ENCODE results near the gene GNB3. TPM values are rescaled to one million over a fixed set of nuclear protein-coding genes. Genes with fewer than 3 reads are reported as not detected.

The GNB3 gene
- total and polyA plus RNA-seq, 4 donors: 1.2 to 3.3 (median 1.7) TPM

GRCh38 chr12:6821591-6822425, 18.9 kb upstream of the GNB3 start, which contains the start of gene GPR162:
GPR162 (plus strand) TSS chr12:6821821; CDS start chr12:6823899, 2,078 bp downstream.
- TF ChIP-seq CTCF (IDR thresholded peaks at IDR 0.05; ENCODE audit: control extremely low read depth, extremely low read depth): no peak
- 2 to 3% methylated on average over 25 to 28 of the region's 28 CpGs for WGBS, 2 donors
- ATAC-seq (ENCODE audit: insufficient read depth, low FRiP score) (no peak), DNase-seq (peak; percentile 84 to 89 (median 85))
- peaks cover 0 to 4% (median 0%) of the 10 kb centered on the region in 4 donors for H3K9me3 ChIP-seq (ENCODE audit: control insufficient read depth in 4 of 4, insufficient read depth in 3 of 4, low read length in 3 of 4)
- peaks cover 0 to 12% (median 3%) of the 10 kb centered on the region in 3 donors for H3K27me3 ChIP-seq (ENCODE audit: control insufficient read depth in 3 of 3, insufficient read depth in 3 of 3, low read length in 2 of 3)
- H3K27ac ChIP-seq (ENCODE audit: low read depth in 1 of 2, low read length in 1 of 2): peak within 1 kb of the TSS in 1 of 2 donors; percentile 57
- H3K4me3 ChIP-seq: peak within 1 kb of the TSS; percentile 29
- peaks cover 0 to 22% (median 9%) of the 10 kb centered on the region in 5 donors for H3K4me1 ChIP-seq (ENCODE audit: control insufficient read depth in 5 of 5, insufficient read depth in 5 of 5, low read length in 5 of 5)
- H3K9ac ChIP-seq (ENCODE audit: insufficient read depth in 1 of 2, low read length in 2 of 2): peak within 1 kb of the TSS in 1 of 2 donors; percentile 26
- peaks cover 0 to 22% (median 4%) of the 10 kb centered on the region in 4 donors for H3K36me3 ChIP-seq (ENCODE audit: control insufficient read depth in 4 of 4, insufficient read depth in 4 of 4, low read length in 4 of 4)

- Histone ChIP-seq H3K4me1 (ENCODE audit: control insufficient read depth in 5 of 5, insufficient read depth in 5 of 5, low read length in 5 of 5) (peaks cover 0 to 30% (median 9%) of the 10 kb centered on the region in 5 donors), H3K9ac (ENCODE audit: insufficient read depth in 1 of 2, low read length in 2 of 2) (no peak overlapping the region), H3K9me3 (ENCODE audit: control insufficient read depth in 4 of 4, insufficient read depth in 3 of 4, low read length in 3 of 4) (peaks cover 0 to 3% (median 0%) of the 10 kb centered on the region in 4 donors), H3K27ac (ENCODE audit: low read depth in 1 of 2, low read length in 1 of 2) (no peak overlapping the region), H3K27me3 (ENCODE audit: control insufficient read depth in 3 of 3, insufficient read depth in 3 of 3, low read length in 2 of 3) (peaks cover 0 to 12% (median 3%) of the 10 kb centered on the region in 3 donors), H3K36me3 (ENCODE audit: control insufficient read depth in 4 of 4, insufficient read depth in 4 of 4, low read length in 4 of 4) (peaks cover 0 to 15% (median 3%) of the 10 kb centered on the region in 4 donors), H3K4me3 (no peak overlapping the region)
- ATAC-seq (ENCODE audit: insufficient read depth, low FRiP score): no peak
- no peak for DNase-seq
- no peak for TF ChIP-seq CTCF (IDR thresholded peaks at IDR 0.05; ENCODE audit: control extremely low read depth, extremely low read depth)
- WGBS, 2 donors: 69 to 91% methylated on average over 7 of the region's 7 CpGs
These were observed 18.1 kb upstream of the GNB3 start for GRCh38 chr12:6822426-6823135.

- no peak overlapping the region for H3K9ac ChIP-seq (ENCODE audit: insufficient read depth in 1 of 2, low read length in 2 of 2)
- H3K4me1 ChIP-seq (ENCODE audit: control insufficient read depth in 5 of 5, insufficient read depth in 5 of 5, low read length in 5 of 5): peaks cover 0 to 31% (median 8%) of the 10 kb centered on the region in 5 donors
- H3K27ac ChIP-seq (ENCODE audit: low read depth in 1 of 2, low read length in 1 of 2): no peak overlapping the region
- H3K27me3 ChIP-seq (ENCODE audit: control insufficient read depth in 3 of 3, insufficient read depth in 3 of 3, low read length in 2 of 3): peaks cover 0 to 12% (median 3%) of the 10 kb centered on the region in 3 donors
- WGBS, 2 donors: 80 to 83% methylated on average over 10 to 12 of the region's 12 CpGs
- no peak overlapping the region for H3K4me3 ChIP-seq
- no peak for ATAC-seq (ENCODE audit: insufficient read depth, low FRiP score)
- H3K9me3 ChIP-seq (ENCODE audit: control insufficient read depth in 4 of 4, insufficient read depth in 3 of 4, low read length in 3 of 4): no peaks in the 10 kb centered on the region
- H3K36me3 ChIP-seq (ENCODE audit: control insufficient read depth in 4 of 4, insufficient read depth in 4 of 4, low read length in 4 of 4): peaks cover 0 to 10% (median 0%) of the 10 kb centered on the region in 4 donors
- no peak for TF ChIP-seq CTCF (IDR thresholded peaks at IDR 0.05; ENCODE audit: control extremely low read depth, extremely low read depth)
- no peak for DNase-seq
These were observed 17.3 kb upstream of the GNB3 start for GRCh38 chr12:6823182-6824084.

All from lung (tissue), 12 donors.